HG03378 (cell line): ENCODE results near the gene ZFHX3.

Experiments used
- ATAC-seq: cut with Tn5 transposase; IDR thresholded peaks from one replicate; pipeline ENCODE4 v1.9.1; 2021; ENCODE audit warnings: mild to moderate bottlenecking, moderate library complexity; ENCODE audit not compliant: unreplicated experiment

The ZFHX3 gene

DNA sequence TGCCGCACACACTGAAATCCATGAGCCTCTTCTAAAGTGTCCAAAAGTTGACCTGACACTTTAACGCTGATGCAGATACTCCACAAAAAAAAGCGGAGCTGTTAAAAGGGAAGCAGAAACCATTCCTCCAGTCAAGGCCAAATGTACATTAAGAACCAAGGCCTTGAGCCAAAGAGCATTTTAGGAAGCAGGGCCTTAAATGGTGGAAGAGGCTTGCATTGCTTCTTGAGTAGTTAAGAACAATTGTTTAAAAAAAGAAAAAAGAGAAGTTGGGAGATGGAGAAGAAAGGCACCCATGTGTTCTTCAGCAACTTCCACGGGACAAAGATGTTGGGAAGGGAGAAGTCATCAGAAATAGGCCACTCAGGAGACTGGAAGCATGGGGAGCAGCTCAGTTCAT is 6.3 kb downstream of the ZFHX3 start:
- ATAC-seq = no peak

DNA sequence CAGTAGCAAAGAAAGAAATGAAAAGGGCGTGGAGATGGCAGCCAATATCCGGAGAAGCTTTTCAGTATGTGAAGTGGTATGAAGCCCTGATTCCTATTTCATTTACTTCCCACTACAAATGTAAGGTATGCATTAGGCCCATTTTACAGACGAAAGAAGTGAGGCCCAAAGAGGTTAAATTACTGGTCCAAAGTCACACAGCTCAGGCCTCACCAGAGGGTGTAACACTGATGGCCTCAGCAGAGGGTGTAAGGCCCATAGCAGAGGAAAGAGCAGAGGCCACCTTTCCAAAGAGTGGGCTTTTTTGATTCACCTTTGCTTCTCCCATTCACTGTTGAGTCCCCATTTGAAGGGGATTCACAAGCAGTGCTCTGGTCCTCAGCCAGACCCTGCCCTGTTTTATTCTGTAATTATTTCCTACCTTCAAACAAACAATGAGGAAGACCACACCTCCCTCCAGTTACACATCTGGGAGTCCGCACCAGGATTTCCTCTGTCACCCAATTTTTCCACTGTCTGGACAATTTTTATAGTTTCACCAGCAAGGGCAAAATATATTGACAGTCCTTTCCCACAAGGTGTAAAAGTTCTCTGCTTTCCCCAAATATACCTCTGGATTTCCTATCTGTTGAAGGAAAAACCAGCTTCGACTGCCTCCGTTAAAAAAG is 7.1 kb downstream of the ZFHX3 start:
- no peak for ATAC-seq

- no peak for ATAC-seq
Measured at GRCh38 chr16:73040136-73040535, 7.8 kb downstream of the ZFHX3 start.

DNA sequence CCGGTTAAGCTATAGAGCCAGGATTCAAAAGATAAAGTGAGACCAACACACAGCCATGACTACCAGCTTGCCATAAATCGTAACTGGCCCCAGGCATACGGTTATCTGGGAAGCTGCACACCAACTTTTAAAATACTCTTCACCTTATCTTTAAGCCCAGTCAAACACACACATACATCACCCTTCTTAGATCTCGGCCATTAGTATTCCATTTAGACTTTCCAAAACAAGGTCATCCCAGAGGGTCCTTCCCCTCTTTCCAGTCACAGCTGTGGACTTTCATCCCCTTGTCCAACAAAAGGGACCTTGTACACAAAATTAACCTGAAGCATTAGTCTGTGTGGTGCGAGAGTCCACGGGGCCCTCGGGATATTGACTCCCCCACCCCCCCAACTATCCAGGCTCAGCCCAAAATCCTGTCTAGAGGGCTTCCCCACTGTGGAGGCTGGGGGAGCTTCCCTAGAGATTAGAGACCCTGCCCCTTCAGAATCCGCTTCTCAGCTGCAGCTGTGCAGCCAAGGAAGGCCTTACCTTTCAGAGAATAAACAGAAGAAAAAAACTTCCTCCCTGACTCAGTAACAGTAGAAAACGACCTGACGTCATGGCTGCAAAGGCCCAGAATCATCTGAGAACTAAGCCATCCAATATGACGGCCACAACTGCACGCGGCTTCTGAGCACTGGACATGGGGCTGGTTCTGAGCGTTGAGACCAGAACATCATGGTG is 9.9 kb downstream of the ZFHX3 start:
- no peak for ATAC-seq

GRCh38 chr16:73037331-73037745 is 10.6 kb downstream of the ZFHX3 start:
- ATAC-seq = peak; percentile 27

DNA sequence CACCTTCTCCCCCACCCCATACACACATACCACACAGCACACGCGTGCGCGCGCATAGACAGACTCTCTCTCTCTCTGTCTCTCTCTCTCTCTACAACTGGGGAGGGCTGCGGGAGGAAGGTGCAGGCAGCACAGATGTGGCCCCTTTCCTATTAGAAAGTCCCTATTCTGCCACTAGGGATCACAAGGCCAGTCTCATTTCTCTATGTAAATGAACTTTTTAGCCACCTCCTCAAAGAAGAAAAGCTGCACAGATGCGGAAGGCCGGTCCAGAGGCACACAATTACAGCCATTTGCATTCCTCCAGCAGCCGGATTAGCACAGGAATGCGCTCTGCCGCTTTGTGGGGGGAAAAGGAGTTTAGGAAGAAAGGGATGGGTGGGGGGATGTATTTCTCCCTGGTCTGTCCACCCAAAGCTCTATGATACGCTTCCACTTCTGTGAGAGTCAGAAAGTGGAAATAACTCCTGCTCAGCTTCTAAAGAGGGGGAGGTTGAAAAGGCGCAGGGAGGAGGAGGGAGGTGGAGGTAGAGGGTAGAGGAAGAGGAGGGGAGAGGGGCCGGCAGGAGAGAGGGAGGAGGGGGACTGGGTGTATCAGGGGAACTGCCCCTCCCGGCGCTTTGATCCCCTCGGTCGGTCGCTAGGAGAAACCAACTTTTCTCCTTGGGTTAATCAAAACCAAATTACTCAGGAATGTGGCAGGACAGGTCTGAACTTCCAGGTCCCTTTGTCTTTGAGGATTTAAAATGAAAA is 11.7 kb downstream of the ZFHX3 start:
- ATAC-seq = peak; percentile 81

GRCh38 chr16:73034374-73034773 is 13.6 kb downstream of the ZFHX3 start:
- peak; percentile 39 for ATAC-seq

DNA sequence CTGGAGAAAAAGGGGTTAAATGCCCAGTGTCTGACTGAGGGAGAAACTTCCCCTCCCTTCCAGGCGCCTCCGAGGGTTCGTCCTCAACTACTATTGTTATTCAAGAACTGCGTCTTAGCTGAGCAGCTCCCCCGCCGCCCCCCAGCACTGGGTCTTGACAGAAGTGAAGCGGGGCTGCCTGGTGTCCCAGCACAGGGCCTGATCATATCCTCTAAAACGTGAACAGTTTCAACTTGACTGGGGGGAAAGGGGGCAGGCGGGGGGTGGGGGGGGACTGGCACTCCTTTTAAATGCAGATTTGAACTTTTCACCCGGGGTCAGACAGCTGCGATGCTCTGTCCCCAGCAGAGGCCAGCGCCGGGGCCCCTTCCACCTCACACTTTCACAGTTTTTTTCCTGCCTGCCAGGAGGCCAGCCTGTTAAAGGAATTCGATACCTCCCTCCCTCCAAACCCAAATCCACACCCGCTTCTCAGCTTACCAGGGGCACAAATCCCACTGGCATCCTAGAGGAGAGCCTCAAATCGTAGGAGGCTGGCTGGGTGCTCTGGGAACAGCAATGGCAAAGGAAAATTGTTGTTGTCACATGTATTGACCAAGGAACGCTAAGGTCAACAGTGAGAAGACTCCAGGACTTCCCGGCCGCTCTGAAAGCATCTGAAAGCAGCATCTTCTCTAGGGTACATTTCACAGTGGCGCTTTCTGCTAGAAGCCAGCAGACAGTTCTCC is 14.5 kb downstream of the ZFHX3 start:
- ATAC-seq = no peak

DNA sequence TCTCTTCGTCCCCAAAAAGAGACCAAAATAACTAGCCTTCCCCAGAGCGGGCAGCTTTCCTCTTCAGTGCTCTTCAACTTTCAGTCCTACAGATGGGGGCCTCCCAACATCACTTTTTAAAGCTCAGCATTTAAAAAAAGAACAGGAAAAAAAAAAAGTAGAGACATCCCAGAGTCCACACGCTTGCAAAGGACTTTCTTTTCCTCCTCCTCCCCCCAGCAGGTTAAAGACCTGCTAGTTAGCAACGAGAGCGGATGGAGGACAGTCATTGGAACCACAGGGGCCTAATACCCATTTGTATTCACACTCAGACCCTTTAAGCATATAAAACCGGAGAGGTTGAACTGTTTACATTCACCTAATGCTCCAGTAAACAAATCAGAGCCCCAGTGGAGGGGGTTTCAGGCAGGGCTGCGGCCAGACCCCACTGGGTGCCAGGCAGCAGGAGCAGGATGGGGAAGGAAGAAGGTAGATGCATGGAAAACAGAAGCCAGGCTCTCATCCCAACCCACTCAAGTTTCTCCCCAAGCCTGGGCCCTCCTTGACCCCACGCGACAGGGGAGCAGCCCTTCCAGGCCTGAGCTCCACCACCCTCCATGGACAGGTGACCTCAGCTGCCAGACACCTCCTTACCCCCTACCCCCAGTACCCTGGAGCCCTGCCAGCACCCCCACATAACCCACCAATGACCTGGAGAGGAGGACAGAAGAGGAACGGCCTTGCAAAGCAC is 15.2 kb downstream of the ZFHX3 start:
- ATAC-seq = no peak

DNA sequence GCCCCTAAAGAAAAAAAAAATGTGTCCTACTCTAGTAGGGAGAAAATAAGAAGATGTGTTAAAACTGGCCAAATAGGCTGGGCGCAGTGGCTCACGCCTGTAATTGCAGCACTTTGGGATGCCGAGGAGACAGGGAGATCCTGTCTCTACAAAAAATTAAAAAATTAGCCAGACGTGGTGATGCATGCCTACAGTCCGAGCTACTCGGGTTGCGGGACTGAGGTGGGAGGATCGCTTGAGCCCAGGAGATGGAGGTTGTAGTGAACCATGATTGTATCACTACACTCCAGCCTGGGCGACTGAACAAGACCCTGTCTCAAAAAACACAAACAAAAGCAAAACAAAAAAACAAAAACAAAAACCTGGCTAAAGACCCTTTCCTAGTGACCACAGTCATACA is 15.9 kb downstream of the ZFHX3 start:
- no peak for ATAC-seq

GRCh38 chr16:73031155-73031866 is 16.6 kb downstream of the ZFHX3 start:
- no peak for ATAC-seq

GRCh38 chr16:73028721-73029361 is 19.1 kb downstream of the ZFHX3 start:
- no peak for ATAC-seq

DNA sequence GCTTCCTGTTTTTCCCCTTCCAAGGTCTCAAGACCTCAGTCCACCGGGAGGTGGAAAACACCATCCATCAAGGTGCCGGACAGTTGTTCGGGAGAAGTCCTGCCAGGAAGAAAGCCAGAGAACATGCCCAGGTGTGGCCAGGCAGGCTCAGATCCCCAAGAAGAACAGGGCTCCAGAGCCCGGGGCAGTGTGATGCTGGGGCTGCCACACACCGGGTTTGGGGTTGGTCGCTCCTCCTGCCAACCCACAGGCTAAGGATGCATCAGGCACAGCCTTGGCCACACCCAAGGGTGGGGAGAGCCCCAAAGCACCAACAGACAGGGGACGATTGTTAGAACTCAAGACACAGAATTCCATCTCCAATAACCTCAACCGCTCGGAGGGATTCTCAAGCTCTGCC is 19.7 kb downstream of the ZFHX3 start:
- no peak for ATAC-seq

GRCh38 chr16:73027685-73028111 is 20.2 kb downstream of the ZFHX3 start:
- ATAC-seq = no peak

GRCh38 chr16:73026754-73027684 is 20.9 kb downstream of the ZFHX3 start:
- no peak for ATAC-seq

DNA sequence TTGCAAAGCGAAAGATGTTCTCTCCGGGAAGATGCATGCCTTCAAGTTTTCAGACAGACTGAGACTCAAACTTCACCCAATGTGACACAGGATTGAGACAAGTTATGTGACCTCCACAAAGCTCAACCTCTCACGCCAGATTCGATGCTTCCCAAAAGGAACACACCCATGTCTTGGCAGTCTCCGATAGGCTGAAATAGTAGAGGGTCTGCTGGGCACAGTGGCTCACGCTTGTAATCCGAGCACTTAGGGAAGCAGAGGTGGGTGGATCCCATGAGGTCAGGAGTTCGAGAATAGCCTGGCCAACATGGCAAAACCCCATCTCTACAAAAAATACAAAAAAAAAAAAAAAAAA is 22.1 kb downstream of the ZFHX3 start:
- no peak for ATAC-seq

GRCh38 chr16:73025151-73025855 is 22.6 kb downstream of the ZFHX3 start:
- ATAC-seq = no peak

- ATAC-seq = no peak
Measured at GRCh38 chr16:73024571-73025105, 23.3 kb downstream of the ZFHX3 start.
